ENCODE results near the gene ENAM.
"Not testable (repeated sequence)": the region's sequence is repeated elsewhere in the genome, so short reads cannot be mapped to it uniquely, and the experiment has no call there.

Gene ENAM

DNA sequence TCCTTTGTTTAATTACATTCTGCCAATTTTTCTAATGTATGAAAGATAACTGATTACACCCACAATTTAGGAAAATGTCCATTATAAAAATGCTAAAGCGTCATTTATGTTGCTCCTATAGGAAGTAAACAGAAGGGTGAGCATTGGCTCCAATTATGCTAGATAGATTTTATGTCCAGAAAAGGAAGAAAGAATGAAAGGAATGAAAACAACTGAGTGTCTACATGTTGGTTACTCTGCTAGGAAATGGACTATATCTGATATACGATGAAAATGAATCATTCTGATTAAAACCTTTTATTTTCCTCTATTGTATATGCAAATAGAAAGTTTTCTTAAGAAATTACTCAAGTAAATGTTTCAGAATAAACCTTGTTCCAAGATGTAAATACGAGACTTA, 1.6 kb downstream of the ENAM start:
- no peak for DNase-seq

- no peak for DNase-seq
Observed at GRCh38 chr4:70632028-70632427, 3.5 kb downstream of the ENAM start.

DNA sequence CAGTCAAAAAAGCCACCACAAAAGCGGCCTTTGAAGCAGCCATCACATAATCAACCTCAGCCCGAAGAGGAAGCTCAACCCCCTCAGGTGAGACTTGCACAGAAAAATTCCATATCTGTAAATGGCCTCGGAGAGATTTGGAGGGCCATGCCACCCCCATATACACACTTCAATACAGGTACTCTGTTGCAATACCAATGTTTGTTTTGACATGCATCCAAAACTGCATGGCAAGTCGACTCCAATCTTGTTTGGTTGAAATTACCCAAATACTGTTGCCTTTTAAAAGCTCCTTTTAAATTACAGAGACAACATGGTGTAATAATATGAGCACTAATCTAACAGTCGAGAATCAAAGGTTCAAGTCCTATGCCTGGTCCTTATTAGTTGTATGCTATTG, 5.9 kb downstream of the ENAM start:
- DNase-seq: no peak

DNA sequence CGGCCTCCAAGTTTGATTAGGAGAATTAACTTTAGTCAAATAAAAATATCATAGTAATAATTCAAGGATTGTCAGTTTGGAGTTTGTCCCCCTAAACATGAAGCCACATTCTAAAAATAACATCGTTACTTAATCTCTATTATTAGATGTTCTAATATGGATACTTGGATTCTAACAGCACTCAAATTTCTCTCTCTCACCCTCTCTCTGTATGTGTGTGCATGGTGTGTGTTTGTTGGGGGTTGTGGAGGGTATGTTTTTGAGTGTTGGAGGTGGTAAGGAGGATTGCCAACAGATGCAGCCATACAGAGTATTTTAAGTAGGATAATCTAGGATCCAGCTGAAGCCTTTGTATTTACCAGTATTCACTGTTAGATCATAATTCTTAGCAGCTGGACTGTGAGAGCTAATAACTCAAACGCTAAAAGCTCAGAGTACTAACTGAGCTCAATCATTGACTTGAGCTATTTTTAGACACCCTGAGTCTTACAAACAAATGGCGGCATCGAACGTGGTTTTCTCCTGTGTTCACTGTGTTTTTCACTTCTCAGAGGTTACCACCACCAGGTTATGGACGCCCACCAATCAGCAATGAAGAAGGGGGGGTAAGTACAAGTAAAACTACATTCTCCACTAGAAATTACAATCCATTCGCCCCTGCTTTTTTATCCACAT, 8.8 kb downstream of the ENAM start:
- DNase-seq: no peak

DNA sequence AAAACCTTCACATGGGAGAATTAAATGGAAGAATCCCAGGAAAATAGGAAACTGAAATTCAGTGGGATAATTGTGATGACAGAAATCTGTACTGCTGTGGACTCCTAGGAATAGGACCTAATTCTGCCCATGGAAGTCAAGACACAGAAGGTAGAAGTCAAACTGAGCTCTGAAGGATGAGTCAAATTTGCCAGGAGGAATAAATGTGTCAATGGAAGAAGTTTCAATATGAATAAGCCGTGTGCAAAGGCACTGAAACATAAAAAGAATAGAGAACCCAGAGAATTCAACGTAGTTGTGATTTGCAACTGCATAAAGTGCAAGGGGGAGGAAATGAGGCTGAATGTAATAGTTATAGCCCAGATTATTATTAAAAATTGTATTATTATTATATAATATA, 11.6 kb downstream of the ENAM start:
- DNase-seq: no peak

GRCh38 chr4:70650741-70651140, 22.2 kb downstream of the ENAM start:
- not testable (repeated sequence) for DNase-seq

DNA sequence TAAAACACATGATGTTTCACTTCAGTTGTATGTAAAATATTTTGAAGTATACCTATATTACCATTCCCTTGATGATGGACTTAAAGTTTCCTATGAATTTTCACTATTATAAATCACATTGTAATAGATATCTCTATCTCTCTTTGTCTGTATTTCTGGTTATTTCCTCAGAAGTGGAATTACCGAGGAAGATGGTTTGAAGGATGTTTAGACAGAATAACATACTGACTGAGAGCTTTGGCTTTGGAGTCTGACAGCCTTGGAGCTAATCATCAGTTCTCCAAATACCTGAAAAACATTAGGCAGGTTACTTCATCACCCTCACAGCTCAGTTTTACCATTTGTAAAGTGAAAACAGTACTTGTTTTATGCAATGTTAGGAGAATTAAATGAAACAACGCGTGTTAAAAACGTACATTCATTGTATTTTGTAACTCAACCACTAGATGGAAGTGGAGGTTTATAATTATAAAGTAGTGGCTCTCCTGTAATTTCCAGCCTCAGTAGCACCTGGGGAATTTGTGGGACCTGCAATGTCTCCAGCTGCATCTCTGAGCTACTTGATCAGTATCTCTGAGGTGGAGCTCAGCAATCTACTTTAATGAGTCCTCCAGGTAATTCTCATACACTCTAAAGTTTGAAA, 23.4 kb downstream of the ENAM start:
- no peak for DNase-seq

GRCh38 chr4:70654605-70655011, 26.1 kb downstream of the ENAM start:
- DNase-seq: no peak

- DNase-seq: no peak
Observed at GRCh38 chr4:70657326-70657725, 28.8 kb downstream of the ENAM start.

DNA sequence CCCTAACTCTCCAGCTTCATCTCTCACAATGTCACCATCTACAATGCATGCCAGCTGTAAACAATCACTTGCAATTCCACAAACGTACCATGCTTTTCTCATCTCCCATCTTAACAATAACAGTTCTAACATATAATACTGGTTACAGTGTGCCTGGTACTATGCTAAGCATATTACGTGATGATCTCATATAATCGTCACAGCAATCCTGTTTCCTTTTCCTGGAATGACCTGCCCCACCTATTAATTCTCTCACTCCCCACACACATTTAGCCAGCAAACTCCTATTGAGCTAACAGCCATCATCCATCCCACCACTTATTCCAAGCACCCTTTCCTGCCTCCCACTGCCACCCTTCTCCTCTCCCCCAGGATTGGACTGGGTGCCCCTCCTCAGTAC, 29.9 kb downstream of the ENAM start:
- no peak for DNase-seq

DNA sequence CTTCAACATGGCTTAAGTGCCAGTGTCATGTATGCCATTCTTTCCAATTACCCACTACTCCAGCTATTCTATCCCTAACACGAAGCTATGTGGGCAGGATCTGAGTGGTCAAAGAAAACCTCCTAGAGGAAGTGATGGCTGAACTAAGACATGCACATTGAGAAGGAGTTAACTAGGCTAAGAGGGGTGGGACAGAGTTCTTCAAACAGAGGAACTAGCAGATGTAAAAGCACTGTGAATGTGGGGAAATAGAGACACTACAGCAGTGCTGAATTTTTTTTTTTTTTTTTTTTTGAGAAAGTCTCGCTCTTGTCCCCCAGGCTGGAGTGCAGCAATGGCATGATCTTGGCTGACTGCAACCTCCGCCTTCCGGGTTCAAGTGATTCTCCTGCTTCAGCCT, 31.6 kb downstream of the ENAM start:
- no peak for DNase-seq

GRCh38 chr4:70661309-70661922, 32.9 kb downstream of the ENAM start:
- DNase-seq: not testable (repeated sequence)

- DNase-seq: no peak
Observed at GRCh38 chr4:70666369-70666768, 37.8 kb downstream of the ENAM start, which contains the start of gene JCHAIN. JCHAIN (minus strand) TSS chr4:70666508; CDS start chr4:70666490, 18 bp downstream.

- no peak for DNase-seq
Observed at GRCh38 chr4:70667740-70668535, 39.4 kb downstream of the ENAM start.

DNA sequence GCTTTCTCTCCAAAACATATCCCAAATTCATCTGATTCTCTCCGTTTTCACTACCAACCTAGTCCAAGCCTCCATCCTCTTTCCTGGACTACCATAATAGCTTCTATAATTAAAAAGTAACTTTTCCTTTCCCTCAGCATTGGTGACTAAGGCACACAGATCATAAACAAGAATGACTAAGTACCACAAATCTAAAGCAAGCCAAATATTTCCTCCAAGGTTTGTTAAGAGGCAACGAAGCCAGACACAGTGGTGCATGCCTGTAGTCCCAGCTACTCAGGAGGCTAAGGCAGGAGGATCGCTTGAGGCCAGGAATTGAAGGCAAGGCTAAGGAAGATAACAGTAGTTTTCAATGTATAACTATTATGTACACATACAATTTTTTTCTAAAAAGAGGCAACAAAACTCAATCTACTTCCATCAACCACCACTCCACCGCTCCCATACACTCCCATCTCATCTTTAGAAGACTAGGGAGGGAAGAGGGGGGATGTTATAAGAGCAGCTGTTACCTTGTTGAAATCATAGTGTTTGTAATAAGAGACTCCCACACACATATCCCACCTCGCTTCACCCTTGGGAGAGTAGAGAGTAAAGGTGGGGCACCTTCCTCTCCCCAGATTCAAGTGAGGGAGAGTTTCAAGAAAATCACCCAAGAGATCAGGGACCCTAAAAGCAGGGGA, 41.9 kb downstream of the ENAM start:
- no peak for DNase-seq

- DNase-seq: no peak
Observed at GRCh38 chr4:70671091-70671490, 42.5 kb downstream of the ENAM start.

DNA sequence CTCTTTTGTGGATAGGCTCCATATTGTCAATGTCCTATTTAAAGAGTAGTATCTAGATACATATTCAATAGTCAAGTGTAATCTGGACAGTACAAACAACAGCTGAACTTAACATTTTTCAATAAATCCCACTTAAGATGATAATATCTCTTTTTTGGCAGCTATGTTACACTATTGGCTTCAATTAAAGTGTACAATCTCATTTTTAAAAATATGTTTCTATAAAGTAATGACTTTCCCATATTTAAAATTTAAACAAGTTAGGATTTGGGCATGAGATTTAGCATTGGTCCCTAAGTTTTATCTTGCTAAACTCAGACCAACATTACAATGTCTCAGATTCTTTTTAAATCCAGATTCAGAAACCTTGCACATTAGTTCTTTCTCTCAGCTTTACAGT, 45.6 kb downstream of the ENAM start:
- no peak for DNase-seq

DNA sequence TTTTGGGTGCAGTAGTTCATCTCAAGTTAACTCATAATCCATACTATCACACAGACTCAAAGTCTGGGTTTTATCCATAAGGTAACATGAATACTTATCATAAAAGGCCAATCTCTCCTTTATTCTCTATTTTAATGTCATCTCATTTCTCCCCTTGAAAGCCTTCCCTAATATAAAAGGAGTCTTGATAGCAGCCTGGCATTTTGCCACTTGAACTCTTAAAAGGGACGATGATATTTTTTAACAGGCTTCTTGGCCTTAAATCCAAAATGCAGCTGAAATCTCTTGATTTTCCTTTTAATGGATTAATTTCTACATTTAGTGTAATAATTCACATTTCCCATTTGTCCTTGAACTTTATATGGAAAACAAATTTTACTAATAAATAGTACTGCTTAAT, 46.2 kb downstream of the ENAM start:
- no peak for DNase-seq

DNA sequence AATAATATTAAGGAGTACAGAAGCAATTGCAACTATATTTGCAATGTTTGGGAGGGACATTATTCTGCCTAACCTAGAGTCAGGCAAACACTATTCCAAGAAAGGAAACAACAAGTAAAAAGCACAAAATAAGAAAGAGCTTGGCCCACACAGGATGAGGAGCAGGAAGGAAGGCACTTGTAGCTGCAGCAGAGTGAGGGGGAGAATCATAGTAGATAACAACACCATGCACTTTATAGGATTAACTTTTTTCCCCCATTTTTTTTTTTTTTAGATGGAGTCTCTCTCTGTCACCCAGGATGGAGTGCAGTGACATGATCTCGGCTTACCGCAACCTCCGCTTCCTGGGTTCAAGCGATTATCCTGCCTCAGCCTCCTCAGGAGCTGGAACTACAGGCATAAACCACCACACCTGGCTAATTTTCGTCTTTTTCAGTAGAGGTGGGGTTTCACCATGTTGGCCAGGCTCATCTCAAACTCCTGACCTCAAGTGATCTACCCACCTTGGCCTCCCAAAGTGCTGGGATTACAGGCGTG, 48.1 kb downstream of the ENAM start:
- no peak for DNase-seq

- DNase-seq: no peak
Observed at GRCh38 chr4:70678383-70678999, 49.9 kb downstream of the ENAM start.

- no peak for DNase-seq
Observed at GRCh38 chr4:70680934-70681333, 52.4 kb downstream of the ENAM start.

GRCh38 chr4:70681704-70682103, 53.2 kb downstream of the ENAM start:
- no peak for DNase-seq
